GM18505 (cell line): Measurements from ENCODE around the gene TRPC4AP.

ENCODE experiments used
- ATAC-seq: cut with Tn5 transposase; IDR thresholded peaks from one replicate; pipeline ENCODE4 v1.9.1; 2021; ENCODE audit not compliant: unreplicated experiment
- POLR2A ChIP-seq: IDR thresholded peaks from 4 replicates; pipeline ENCODE4 v1.6.1; 2011; ENCODE audit warnings: borderline replicate concordance; ENCODE audit not compliant: insufficient read depth, insufficient read length; ENCODE audit errors: extremely low read depth

TRPC4AP gene

DNA sequence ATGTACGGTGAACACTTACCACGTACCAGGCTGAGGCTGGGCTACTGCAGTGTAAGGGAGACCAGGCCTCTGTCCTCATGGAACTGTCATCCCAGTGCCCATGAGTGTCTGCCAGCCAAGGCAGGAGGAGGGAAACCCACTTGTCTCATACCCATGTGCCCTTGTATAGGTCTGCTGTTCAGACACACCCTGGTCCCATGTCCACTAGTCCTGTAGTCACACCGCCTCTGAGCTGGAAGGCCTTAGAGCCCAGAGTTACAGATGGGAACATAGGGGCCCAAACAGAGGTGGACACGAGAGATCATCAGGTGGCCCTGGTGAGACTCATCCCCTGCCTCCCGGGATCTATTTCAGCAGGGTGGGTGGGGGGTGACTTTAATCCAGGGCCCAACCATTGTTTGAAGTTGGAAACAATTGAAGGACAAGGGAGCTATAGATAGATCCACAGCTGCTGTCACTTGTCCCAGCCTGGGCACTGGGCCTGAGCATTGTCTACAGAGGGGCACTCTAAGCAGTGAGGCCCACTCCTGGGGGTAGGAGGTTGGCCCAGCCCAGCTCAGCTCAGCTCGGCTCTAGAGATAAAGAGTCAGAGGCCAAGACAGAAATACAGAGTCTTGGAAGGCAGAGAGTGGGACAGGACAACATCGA is 122.3 kb downstream of the TRPC4AP start:
- no peak for TF ChIP-seq POLR2A
- no peak for ATAC-seq

- ATAC-seq: no peak
- no peak for TF ChIP-seq POLR2A
These were observed 124.4 kb downstream of the TRPC4AP start for GRCh38 chr20:34968042-34968775.

- no peak for ATAC-seq
- TF ChIP-seq POLR2A: no peak
These were observed 125.2 kb downstream of the TRPC4AP start for GRCh38 chr20:34967421-34967820.

GRCh38 chr20:34965051-34965450 is 127.6 kb downstream of the TRPC4AP start:
- no peak for TF ChIP-seq POLR2A
- no peak for ATAC-seq

DNA sequence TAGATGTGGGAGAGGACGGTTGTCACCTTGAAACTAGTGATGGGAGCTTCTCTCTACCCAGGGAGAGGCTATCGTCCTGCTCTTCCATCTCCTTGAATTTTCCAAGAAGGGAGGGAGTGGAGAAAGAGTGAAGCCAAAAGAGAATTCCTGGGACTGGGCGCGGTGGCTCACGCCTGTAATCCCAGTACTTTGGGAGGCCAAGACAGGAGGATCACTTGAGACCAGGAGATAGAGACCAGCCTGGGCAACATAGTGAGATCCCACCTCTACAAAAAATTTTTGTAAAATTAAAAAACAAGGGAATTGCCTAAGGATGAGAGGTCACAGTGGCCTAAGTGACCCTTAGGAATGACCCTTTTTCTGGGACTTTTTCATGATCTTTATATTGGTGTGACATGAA is 128.1 kb downstream of the TRPC4AP start:
- ATAC-seq: no peak
- no peak for TF ChIP-seq POLR2A

GRCh38 chr20:34956751-34957472 is 135.7 kb downstream of the TRPC4AP start:
- TF ChIP-seq POLR2A: no peak
- no peak for ATAC-seq

- no peak for ATAC-seq
- TF ChIP-seq POLR2A: no peak
These were observed 136.6 kb downstream of the TRPC4AP start for GRCh38 chr20:34956041-34956458.

DNA sequence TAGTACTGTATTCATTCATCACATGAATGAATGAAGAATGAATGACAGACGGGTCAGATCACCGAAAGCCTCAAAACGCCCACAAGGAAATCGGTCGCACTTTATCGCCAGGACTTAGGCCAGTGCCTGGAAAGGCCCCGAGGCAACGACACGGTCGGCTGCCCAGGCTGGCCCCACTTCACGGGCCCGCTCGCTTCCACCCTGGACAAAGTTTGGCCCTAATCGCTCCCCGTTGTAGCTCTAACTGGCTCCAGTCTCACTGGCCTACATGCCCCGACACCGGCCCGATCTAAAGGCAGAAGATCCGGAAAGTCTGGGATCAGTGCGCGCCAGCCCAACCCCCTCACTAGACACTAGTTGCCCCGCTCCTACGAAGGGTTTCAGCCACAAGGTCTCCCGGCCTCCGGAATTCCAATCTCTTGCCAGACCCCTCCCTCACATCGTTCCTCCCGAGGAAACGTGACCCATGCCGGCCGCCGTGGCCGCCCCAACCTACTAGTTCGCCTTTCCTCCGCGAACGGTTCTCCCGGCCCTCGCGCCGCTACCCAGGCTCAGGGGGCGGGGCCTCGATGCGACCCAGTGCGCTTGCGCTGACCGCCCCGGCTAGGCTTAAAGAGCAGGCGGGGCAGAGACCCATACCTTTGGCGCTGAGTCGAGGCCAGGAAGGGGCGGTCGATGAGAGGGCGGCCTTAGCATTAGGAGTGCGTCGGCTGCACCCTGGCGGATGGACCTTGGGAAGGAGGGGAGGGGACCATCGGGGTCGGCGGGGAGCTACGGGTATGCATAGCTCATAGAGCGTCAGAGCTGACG is 137.2 kb downstream of the TRPC4AP start, which contains the start of the genes GSS and MYH7B:
Gene GSS (minus strand): TSS at position 576 of the 810 bp plus-strand sequence. CDS start 3,954 bp downstream, outside the sequence.
Gene MYH7B (plus strand): TSS at position 638 of the 810 bp plus-strand sequence. CDS start 22,138 bp downstream, outside the sequence.
- ATAC-seq: peak; percentile 86
- peak; percentile 84 for TF ChIP-seq POLR2A

- ATAC-seq: no peak
- no peak for TF ChIP-seq POLR2A
These were observed 137.7 kb downstream of the TRPC4AP start for GRCh38 chr20:34954904-34955230.

DNA sequence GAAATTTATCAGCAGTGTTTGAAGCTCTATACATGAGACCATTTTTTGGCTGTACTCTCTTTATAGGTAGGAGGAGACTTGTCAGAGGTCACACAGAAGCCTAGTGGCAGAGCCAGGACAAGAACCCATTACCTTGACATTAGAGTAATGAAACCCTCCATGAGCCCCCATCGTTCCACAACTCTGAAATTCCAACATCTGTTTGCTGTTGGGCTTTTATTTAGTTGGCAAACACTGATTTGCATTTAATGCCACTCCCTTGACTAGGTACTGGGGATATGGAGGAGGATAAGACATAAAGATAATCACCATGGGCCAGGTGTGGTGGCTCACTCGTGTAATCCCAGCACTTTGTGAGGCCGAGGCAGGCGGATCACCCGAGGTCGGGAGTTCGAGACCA is 138.6 kb downstream of the TRPC4AP start:
- no peak for ATAC-seq
- TF ChIP-seq POLR2A: no peak

DNA sequence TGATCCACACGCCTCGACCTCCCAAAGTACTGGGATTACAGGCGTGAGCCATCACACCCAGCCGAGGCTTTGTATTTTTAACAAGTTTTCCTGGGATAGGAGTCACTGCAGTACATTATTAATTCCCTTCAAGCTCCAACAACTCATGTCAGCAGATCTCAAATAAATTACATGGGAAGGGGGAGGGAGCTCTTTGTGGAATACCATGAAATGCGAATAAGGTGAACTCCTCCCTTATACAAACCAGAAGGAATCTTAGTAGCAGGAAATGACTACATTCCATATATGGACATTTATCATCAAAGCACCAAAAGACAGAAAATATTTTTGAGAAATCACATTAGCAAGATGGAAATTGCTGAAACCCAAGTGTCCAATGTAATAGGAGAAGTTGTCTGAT is 139.9 kb downstream of the TRPC4AP start:
- TF ChIP-seq POLR2A: no peak
- no peak for ATAC-seq
